ENCODE measurements around the gene LRRC46. TPM values are rescaled to one million over a fixed set of nuclear protein-coding genes. Genes with fewer than 3 reads are reported as not detected.

Gene LRRC46
- total and polyA plus RNA-seq, 2 donors from 2014 or later: 0.91 to 1.5 TPM

DNA sequence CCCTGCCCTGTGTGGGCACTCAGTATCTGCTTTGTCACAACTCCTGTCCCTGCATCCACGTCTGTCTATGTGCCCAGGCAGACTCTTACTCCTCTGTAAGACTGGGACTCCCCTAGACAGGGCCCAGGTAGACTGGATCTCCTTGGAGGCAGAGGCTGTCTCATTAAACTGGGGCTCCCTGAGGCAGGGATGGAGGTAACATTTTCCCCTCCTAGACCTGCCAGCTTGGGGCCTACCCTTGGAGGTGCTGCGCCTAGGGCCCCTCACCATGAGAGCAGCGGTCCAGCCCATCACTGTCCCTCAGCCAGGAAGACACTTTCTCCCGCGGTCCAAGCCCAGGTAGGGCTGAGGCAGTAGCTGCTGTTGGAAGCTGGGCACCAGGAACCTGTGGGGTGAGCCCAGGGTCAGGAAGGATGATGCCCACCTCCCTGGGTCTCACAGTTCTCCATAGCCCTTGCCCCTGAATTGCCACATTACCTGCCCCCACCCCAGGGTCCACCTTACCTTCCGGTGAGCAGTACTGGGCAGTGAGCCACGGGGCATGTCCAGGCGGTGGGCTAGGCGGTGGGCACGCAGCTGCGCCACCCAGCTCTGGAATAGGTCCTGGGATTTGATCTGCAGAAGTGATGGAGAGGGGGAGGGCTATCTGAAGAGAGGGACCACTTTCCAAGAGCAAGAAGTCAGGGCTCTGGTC is 13.3 kb upstream of the LRRC46 start:
- TF ChIP-seq, protein P1, sequence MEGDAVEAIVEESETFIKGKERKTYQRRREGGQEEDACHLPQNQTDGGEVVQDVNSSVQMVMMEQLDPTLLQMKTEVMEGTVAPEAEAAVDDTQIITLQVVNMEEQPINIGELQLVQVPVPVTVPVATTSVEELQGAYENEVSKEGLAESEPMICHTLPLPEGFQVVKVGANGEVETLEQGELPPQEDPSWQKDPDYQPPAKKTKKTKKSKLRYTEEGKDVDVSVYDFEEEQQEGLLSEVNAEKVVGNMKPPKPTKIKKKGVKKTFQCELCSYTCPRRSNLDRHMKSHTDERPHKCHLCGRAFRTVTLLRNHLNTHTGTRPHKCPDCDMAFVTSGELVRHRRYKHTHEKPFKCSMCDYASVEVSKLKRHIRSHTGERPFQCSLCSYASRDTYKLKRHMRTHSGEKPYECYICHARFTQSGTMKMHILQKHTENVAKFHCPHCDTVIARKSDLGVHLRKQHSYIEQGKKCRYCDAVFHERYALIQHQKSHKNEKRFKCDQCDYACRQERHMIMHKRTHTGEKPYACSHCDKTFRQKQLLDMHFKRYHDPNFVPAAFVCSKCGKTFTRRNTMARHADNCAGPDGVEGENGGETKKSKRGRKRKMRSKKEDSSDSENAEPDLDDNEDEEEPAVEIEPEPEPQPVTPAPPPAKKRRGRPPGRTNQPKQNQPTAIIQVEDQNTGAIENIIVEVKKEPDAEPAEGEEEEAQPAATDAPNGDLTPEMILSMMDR (IDR thresholded peaks at IDR 0.05; ENCODE audit: borderline replicate concordance, extremely low read depth, insufficient read depth): no peak
- intact Hi-C loops (cut with DNase I): no loop called here
- H3K36me3 ChIP-seq (ENCODE audit: control insufficient read depth in 2 of 3, insufficient read depth in 3 of 3, low read length in 3 of 3): peaks cover 0 to 17% (median 4%) of the 10 kb centered on the region in 3 donors
- H3K27ac ChIP-seq (ENCODE audit: low read depth in 2 of 2, low read length in 2 of 2): no peak overlapping the region
- H3K9ac ChIP-seq (ENCODE audit: low read length in 3 of 3): no peak overlapping the region
- H3K4me1 ChIP-seq (ENCODE audit: control insufficient read depth in 2 of 3, insufficient read depth in 2 of 3, low read depth in 1 of 3, low read length in 3 of 3): peaks cover 0 to 10% (median 0%) of the 10 kb centered on the region in 3 donors
- H3K4me3 ChIP-seq (ENCODE audit: low read length in 3 of 3): no peak overlapping the region
- no peak for FAIRE-seq
- no peaks in the 10 kb centered on the region for H3K27me3 ChIP-seq (ENCODE audit: control insufficient read depth, insufficient read depth, low read length)
- no peaks in the 10 kb centered on the region for H3K9me3 ChIP-seq (ENCODE audit: control insufficient read depth in 2 of 3, insufficient read depth in 1 of 3, low read length in 3 of 3)
- DNase-seq: no peak

DNA sequence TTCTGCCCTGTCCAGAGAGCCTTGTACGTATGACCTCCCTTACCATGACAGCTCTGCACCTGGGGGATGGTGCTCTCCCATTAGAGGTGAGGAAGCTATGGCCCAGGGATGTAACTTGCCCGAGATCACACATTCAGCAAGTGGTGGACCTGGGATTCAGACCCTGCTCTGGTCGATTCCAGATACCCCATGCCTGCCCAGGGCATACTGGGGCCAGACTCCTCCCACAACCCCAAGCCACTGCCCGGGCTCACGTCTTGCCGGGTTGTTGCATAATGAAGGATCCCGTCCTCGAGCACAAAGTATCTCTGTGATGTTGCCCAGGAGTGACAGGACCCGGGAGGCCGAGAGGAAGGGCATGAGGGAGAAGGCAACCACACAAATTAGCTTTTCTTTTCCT is 12.0 kb upstream of the LRRC46 start:
- Histone ChIP-seq H3K4me1 (ENCODE audit: control insufficient read depth in 2 of 3, insufficient read depth in 2 of 3, low read depth in 1 of 3, low read length in 3 of 3) (peaks cover 0 to 10% (median 0%) of the 10 kb centered on the region in 3 donors), H3K27me3 (ENCODE audit: control insufficient read depth, insufficient read depth, low read length) (no peaks in the 10 kb centered on the region), H3K4me3 (ENCODE audit: low read length in 3 of 3) (no peak overlapping the region), H3K27ac (ENCODE audit: low read depth in 2 of 2, low read length in 2 of 2) (no peak overlapping the region), H3K9ac (ENCODE audit: low read length in 3 of 3) (no peak overlapping the region), H3K9me3 (ENCODE audit: control insufficient read depth in 2 of 3, insufficient read depth in 1 of 3, low read length in 3 of 3) (no peaks in the 10 kb centered on the region), H3K36me3 (ENCODE audit: control insufficient read depth in 2 of 3, insufficient read depth in 3 of 3, low read length in 3 of 3) (peaks cover 2 to 29% (median 12%) of the 10 kb centered on the region in 3 donors)
- intact Hi-C loops (cut with DNase I): no loop called here
- FAIRE-seq (no peak), DNase-seq (peak in 1 of 5 donors; percentile 48)
- TF ChIP-seq, protein P1 (IDR thresholded peaks at IDR 0.05; ENCODE audit: borderline replicate concordance, extremely low read depth, insufficient read depth): no peak

DNA sequence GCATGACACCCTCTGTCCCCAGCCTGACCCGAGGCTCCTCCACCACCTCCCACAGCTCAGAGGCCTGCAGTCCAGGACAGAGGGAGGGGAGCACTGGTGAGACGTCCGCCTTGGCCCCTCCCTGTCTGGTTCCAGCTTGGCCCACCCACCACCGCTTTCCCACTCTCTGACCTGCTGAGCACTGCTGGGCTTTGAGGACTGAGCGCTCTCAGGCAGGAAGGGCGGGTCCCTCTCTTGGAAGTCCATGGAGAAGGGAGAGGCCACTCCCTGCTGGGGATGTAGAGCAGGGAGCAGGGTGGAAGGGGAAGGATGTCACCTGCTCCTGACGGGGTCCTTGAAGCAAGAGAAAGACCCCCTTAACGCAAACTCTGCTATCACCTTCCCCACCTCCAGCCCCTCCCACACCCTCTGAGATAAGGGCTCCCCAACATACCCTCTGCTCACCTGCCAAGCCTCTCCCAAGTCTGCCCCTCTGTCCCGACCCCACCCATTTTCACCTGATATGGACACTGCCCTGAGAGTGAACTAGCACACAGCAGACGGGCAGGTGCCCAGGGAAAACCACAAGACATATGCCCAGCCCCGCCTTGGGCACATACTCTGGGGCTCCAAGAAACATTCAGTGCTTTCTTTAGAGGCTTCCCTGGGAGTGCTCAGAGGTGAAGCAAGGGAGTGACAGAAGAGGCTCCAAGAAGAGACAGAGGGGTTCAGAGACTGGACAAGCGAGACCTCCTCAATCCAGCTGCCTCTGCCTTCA is 11.3 kb upstream of the LRRC46 start:
- H3K4me3 ChIP-seq (ENCODE audit: low read length in 3 of 3): no peak overlapping the region
- TF ChIP-seq, protein P1 (IDR thresholded peaks at IDR 0.05; ENCODE audit: borderline replicate concordance, extremely low read depth, insufficient read depth): no peak
- intact Hi-C loops (cut with DNase I): no loop called here
- no peaks in the 10 kb centered on the region for H3K27me3 ChIP-seq (ENCODE audit: control insufficient read depth, insufficient read depth, low read length)
- FAIRE-seq (no peak), DNase-seq (peak in 1 of 5 donors; percentile 69)
- peaks cover 0 to 10% (median 0%) of the 10 kb centered on the region in 3 donors for H3K4me1 ChIP-seq (ENCODE audit: control insufficient read depth in 2 of 3, insufficient read depth in 2 of 3, low read depth in 1 of 3, low read length in 3 of 3)
- H3K27ac ChIP-seq (ENCODE audit: low read depth in 2 of 2, low read length in 2 of 2): no peak overlapping the region
- peak overlapping the region in 1 of 3 donors; percentile 84 for H3K9ac ChIP-seq (ENCODE audit: low read length in 3 of 3)
- peaks cover 2 to 30% (median 12%) of the 10 kb centered on the region in 3 donors for H3K36me3 ChIP-seq (ENCODE audit: control insufficient read depth in 2 of 3, insufficient read depth in 3 of 3, low read length in 3 of 3)
- no peaks in the 10 kb centered on the region for H3K9me3 ChIP-seq (ENCODE audit: control insufficient read depth in 2 of 3, insufficient read depth in 1 of 3, low read length in 3 of 3)
